ENCODE results near the gene CHRNA4. TPM values are rescaled to one million over a fixed set of nuclear protein-coding genes. Genes with fewer than 3 reads are reported as not detected.

Gene CHRNA4
- total RNA-seq, 2 experiments from 2014 or later, result not detected

- Histone ChIP-seq H3K9me3 (ENCODE audit: control insufficient read depth in 1 of 2, insufficient read depth in 1 of 2, low read length in 2 of 2) (no peaks in the 10 kb centered on the region), H3K27ac (ENCODE audit: low read depth in 1 of 2, low read length in 2 of 2) (no peak overlapping the region), H3K4me1 (ENCODE audit: insufficient read depth, low read length) (no peaks in the 10 kb centered on the region), H3K27me3 (ENCODE audit: control insufficient read depth in 1 of 2, insufficient read depth in 2 of 2, low read length in 2 of 2) (peaks cover 0 to 3% of the 10 kb centered on the region in 2 experiments), H3K36me3 (ENCODE audit: insufficient read depth, low read length) (no peaks in the 10 kb centered on the region), H3K4me3 (ENCODE audit: low read length) (no peak overlapping the region)
- H3K4me3 Mint-ChIP-seq, result no peak overlapping the region
- no peaks in the 10 kb centered on the region for H3K36me3 Mint-ChIP-seq (ENCODE audit: low read depth)
- CTCF ChIA-PET, result no interaction called here
- TF ChIP-seq CTCF (IDR thresholded peaks at IDR 0.05), result no peak
- H3K4me1 Mint-ChIP-seq (ENCODE audit: low read depth), result no peaks in the 10 kb centered on the region
- POLR2A ChIA-PET, result no interaction called here
- no peak overlapping the region for H3K27ac Mint-ChIP-seq
- H3K9me3 Mint-ChIP-seq, result no peaks in the 10 kb centered on the region
- intact Hi-C loops (cut with DNase I, micrococcal nuclease), result no loop called here
- no peak for DNase-seq
- H3K27me3 Mint-ChIP-seq, result peaks cover 5% of the 10 kb centered on the region
- ATAC-seq (ENCODE audit: poor library complexity), result no peak
These were observed 40.4 kb upstream of the CHRNA4 start for GRCh38 chr20:63401384-63402110.

DNA sequence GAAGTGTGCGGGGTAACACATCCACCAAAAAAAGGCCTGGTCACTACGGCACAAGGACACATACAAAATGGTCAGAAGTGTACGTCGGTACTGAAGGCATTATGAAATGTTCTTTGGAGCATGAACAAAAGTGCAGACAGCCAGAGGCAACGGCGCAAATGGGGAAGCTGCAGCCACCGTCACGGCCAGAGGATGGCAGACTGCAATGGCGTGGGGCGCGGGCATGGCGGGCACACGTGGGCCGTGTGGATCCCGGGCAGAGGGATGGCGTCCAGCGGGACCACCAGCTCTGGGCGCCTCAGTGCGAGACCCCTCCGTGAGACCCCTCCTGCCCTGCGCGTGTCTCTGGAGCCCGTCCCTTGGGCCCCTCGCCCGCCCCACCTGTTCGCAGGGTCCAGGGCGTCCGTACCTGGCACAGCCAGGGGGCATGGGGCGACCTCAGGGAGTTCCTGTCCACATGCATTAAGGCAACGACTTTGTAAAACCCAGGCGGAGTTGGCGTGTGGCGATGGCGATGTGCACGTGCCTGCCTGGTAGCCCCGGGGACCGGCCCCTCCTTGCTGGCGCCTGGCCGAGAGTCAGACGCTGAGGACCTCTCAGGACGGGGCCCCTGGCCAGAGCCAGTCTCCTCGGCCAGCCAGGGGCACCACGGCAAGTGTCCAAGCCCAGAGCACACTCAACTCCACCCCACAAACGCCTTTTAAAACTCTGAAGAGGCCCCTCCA is 39.5 kb upstream of the CHRNA4 start:
- ATAC-seq (ENCODE audit: poor library complexity), result no peak
- Mint-ChIP-seq H3K36me3 (ENCODE audit: low read depth) (no peaks in the 10 kb centered on the region), H3K4me3 (no peak overlapping the region), H3K4me1 (ENCODE audit: low read depth) (no peaks in the 10 kb centered on the region), H3K27me3 (peaks cover 6% of the 10 kb centered on the region), H3K27ac (no peak overlapping the region), H3K9me3 (no peaks in the 10 kb centered on the region)
- no peaks in the 10 kb centered on the region for H3K9me3 ChIP-seq (ENCODE audit: control insufficient read depth in 1 of 2, insufficient read depth in 1 of 2, low read length in 2 of 2)
- POLR2A ChIA-PET, result no interaction called here
- H3K36me3 ChIP-seq (ENCODE audit: insufficient read depth, low read length), result no peaks in the 10 kb centered on the region
- no peak for TF ChIP-seq CTCF (IDR thresholded peaks at IDR 0.05)
- H3K27ac ChIP-seq (ENCODE audit: low read depth in 1 of 2, low read length in 2 of 2), result no peak overlapping the region
- intact Hi-C loops (cut with DNase I, micrococcal nuclease), result no loop called here
- no peaks in the 10 kb centered on the region for H3K4me1 ChIP-seq (ENCODE audit: insufficient read depth, low read length)
- CTCF ChIA-PET, result no interaction called here
- no peak for DNase-seq
- no peak overlapping the region for H3K4me3 ChIP-seq (ENCODE audit: low read length)
- H3K27me3 ChIP-seq (ENCODE audit: control insufficient read depth in 1 of 2, insufficient read depth in 2 of 2, low read length in 2 of 2), result peaks cover 0 to 3% of the 10 kb centered on the region in 2 experiments

DNA sequence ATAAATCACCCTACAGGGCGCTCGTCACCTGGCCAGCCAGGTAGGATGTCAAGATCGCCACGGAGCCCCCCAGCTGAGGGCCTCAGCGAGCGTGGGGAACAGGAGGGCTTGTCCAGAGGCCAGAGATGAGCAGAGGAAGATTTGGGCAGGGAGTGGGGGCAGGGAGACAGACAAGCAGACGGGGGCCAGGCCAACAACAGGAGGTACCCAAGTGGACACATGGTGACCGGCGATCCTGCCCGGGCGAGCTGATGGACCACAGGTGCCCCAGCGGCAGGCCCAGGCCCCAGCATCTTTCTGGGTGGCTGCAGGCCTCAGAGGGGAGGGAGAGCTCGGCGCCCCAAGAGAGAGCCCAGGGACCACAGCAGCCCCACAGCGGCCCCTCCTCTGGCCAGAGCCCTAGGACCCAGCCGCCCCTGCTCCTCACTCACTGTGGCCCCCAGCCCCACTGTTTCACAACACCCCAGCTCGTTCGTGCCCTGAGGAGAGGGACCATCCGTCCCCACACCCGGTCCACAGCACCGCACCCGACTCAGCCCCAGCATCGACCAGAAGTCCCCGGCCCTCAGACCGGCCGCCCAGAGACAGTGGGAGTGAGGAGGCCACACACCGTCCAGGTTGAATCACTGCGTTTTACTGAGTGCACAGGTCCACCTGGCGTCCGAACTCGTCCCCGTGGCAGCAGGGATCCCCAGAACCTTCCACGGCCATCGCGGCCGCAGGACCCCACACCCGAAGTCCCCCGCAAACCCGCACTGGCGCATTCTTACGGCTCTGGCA is 38.6 kb upstream of the CHRNA4 start:
- H3K9me3 Mint-ChIP-seq, result no peaks in the 10 kb centered on the region

More for the DNA sequence above, 38.6 kb upstream of the CHRNA4 start:
- POLR2A ChIA-PET, result no interaction called here
- Mint-ChIP-seq H3K27ac (no peak overlapping the region), H3K27me3 (peaks cover 10% of the 10 kb centered on the region), H3K4me3 (no peak overlapping the region), H3K4me1 (ENCODE audit: low read depth) (no peaks in the 10 kb centered on the region), H3K36me3 (ENCODE audit: low read depth) (no peaks in the 10 kb centered on the region)
- Histone ChIP-seq H3K9me3 (ENCODE audit: control insufficient read depth in 1 of 2, insufficient read depth in 1 of 2, low read length in 2 of 2) (no peaks in the 10 kb centered on the region), H3K4me3 (ENCODE audit: low read length) (no peak overlapping the region), H3K27ac (ENCODE audit: low read depth in 1 of 2, low read length in 2 of 2) (no peak overlapping the region), H3K36me3 (ENCODE audit: insufficient read depth, low read length) (no peaks in the 10 kb centered on the region), H3K4me1 (ENCODE audit: insufficient read depth, low read length) (no peaks in the 10 kb centered on the region), H3K27me3 (ENCODE audit: control insufficient read depth in 1 of 2, insufficient read depth in 2 of 2, low read length in 2 of 2) (peaks cover 0 to 3% of the 10 kb centered on the region in 2 experiments)
- intact Hi-C loops (cut with DNase I, micrococcal nuclease), result no loop called here
- ATAC-seq (ENCODE audit: poor library complexity), result no peak
- CTCF ChIA-PET, result no interaction called here
- TF ChIP-seq CTCF (IDR thresholded peaks at IDR 0.05), result no peak
- DNase-seq, result no peak
